Heart right ventricle (tissue), 16 donors: Measurements from ENCODE around the gene BCL2. TPM values are rescaled to one million over a fixed set of nuclear protein-coding genes. Genes with fewer than 3 reads are reported as not detected.

Experiments used
- ATAC-seq, 8 donors: fragments of 200-7000 bp; cut with Tn5 transposase; one replicate each; pipeline ENCODE4 v1.9.1; 2020; ENCODE audit warnings: mild to moderate bottlenecking in 8 of 8, moderate library complexity in 8 of 8, moderate number of reproducible peaks in 1 of 8
- DNase-seq, 2 donors: peaks; one replicate each; pipeline ENCODE4 v3.0.0-alpha.2; 2020
- H3K27ac ChIP-seq, 10 donors: fragments of 200-600 bp; sonication (generic) in 2 of 10; one replicate each; pipeline versions ENCODE4 v1.5.0 to v1.8.0; 2020 to 2022; ENCODE audit warnings: mild to moderate bottlenecking in 3 of 10
- H3K27me3 ChIP-seq, 7 donors: fragments of 200-600 bp; one replicate each; pipeline ENCODE4 v1.8.0; 2021 to 2022; ENCODE audit warnings: mild to moderate bottlenecking in 2 of 7
- H3K36me3 ChIP-seq, 9 donors: fragments of 200-600 bp; sonication (generic) in 1 of 9; one replicate each; pipeline versions ENCODE4 v1.5.0 to v1.8.0; 2020 to 2022; ENCODE audit warnings: mild to moderate bottlenecking in 2 of 9
- H3K4me1 ChIP-seq, 9 donors: fragments of 200-600 bp; sonication (generic) in 1 of 9; one replicate each; pipeline versions ENCODE4 v1.5.0 to v1.8.0; 2020 to 2022; ENCODE audit warnings: mild to moderate bottlenecking in 4 of 9
- H3K4me3 ChIP-seq, 10 donors: fragments of 200-600 bp; sonication (generic) in 2 of 10; one replicate each; pipeline versions ENCODE4 v1.5.0 to v1.8.0; 2020 to 2022; ENCODE audit warnings: mild to moderate bottlenecking in 7 of 10, moderate library complexity in 2 of 10
- H3K9me3 ChIP-seq, 11 donors: fragments of 200-600 bp in 10 of 11; sonication (generic) in 2 of 11; one replicate each; pipeline versions ENCODE4 v1.5.0 to v1.8.0; 2013 to 2022; ENCODE audit warnings: mild to moderate bottlenecking in 2 of 11, control low read depth in 1 of 11, moderate library complexity in 1 of 11
- WGBS, 2 donors: extraction: QIAGEN DNeasy Blood & Tissue Kit; methylation state at CpG; one replicate each; pipeline ENCODE4 v1.1.7; 2013; ENCODE audit warnings: inconsistent platforms in 1 of 2; 5-methylcytosine and 5-hydroxymethylcytosine counted together
- intact Hi-C, 10 donors: fragments of 100-400 bp; cut with DNase I; formaldehyde crosslinking; loops; one replicate each; pipeline versions ENCODE4 v1.11.1 to v1.14.2; 2022
- polyA plus RNA-seq, 2 donors: library from polyadenylated mRNA; stranded (reverse); fragments of 200-250 nt; gene quantifications; one replicate each; pipeline ENCODE4 v1.2.3, GENCODE V29; 2013
- total RNA-seq, 10 donors: library from RNA; stranded (reverse); fragmentation: NEBNext Ultra II Directional in 3 of 10; extraction: Animal tissue kit (Norgen Biotek cat#: 25700) in 3 of 10; gene quantifications; one replicate each; pipeline versions ENCODE4 v1.2.1 to v1.2.4, GENCODE V29; 2021 to 2023
- TF ChIP-seq, protein P1 (sequence below), 9 donors: fragments of 200-600 bp; sonication (generic) in 2 of 9; IDR thresholded peaks; one replicate each; pipeline versions ENCODE4 v1.5.0 to v1.8.0; 2021 to 2022; ENCODE audit warnings: antibody characterized with exemption in 9 of 9, mild to moderate bottlenecking in 5 of 9, moderate library complexity in 1 of 9
- donor health status: Arrhythmogenic right ventricular cardiomyopathy.
- donor health status: ischemic (EF 13 %, LVEDD 7.1; RV severe dilation, severe dysfunction).
- donor health status: healthy with polysubstance abuse.
- donor health status: DM: no; HTN: yes; CAD: no.
- donor health status: DM: no; HTN: no; CAD: no.
- donor health status: ischemic (EF 25% LVEDD 6.9; RV normal size, moderate dysfunction).
- donor health status: ischemic (EF 25% LVEDD 5.7; RV mildly dilated, moderate dysfunction).
- donor health status: healthy.
- donor health status: DM: yes; HTN: yes; CAD: no.
- donor health status: Ischemic cardiomyopathy.
- donor health status: ischemic (EF 35%, LVEDD 5.7; RV mildly dilated, moderate dysfunction).
- donor health status: nonischemic (EF 11% LVEDD 7.7; RV severe dilation, severe dysfunction).
- donor health status: DM: yes; HTN: yes; CAD: no.
- donor health status: PGD.
- donor health status: ischemic (EF 29% LVEDD 5.4; RV normal size, mild dysfunction).
- donor health status: nonischemic (EF 23%, LVEDD 6.1; RV moderate dilation, normal function).

Gene BCL2
- total and polyA plus RNA-seq, 12 donors: 1.5 to 23.1 (median 9.6) TPM

DNA sequence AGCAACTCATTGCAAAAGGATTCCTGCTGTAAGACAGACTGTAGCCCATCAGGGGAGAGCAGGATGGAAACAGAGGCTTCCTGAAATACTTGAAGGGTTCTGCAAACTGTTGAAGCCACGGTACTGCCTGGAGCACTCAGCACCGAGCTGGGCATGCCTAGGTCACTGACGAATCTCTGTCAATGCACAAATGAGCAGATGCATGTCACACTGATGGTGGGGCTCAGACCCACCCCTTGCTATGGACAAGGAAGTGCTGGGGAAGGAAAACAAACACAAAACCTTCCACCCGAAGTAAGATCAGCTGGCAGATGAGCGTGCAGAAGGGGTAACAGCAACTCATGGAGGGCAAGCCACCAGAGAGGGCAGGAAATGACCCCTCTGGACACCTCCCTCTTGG lies 136.7 kb downstream of the BCL2 start:
- Histone ChIP-seq H3K36me3 (no peaks in the 10 kb centered on the region), H3K27me3 (no peaks in the 10 kb centered on the region), H3K4me1 (peaks cover 4 to 93% (median 39%) of the 10 kb centered on the region in 9 donors), H3K9me3 (no peaks in the 10 kb centered on the region), H3K27ac (no peak overlapping the region), H3K4me3 (no peak overlapping the region)
- DNase-seq (no peak), ATAC-seq (peak in 1 of 8 donors; percentile 5)
- intact Hi-C loops: loop anchor here in 1 of 10 donors (10.0 kb wide), 1 partner anchor 58 kb away; no protein-coding TSS in a partner anchor
- TF ChIP-seq, protein P1, sequence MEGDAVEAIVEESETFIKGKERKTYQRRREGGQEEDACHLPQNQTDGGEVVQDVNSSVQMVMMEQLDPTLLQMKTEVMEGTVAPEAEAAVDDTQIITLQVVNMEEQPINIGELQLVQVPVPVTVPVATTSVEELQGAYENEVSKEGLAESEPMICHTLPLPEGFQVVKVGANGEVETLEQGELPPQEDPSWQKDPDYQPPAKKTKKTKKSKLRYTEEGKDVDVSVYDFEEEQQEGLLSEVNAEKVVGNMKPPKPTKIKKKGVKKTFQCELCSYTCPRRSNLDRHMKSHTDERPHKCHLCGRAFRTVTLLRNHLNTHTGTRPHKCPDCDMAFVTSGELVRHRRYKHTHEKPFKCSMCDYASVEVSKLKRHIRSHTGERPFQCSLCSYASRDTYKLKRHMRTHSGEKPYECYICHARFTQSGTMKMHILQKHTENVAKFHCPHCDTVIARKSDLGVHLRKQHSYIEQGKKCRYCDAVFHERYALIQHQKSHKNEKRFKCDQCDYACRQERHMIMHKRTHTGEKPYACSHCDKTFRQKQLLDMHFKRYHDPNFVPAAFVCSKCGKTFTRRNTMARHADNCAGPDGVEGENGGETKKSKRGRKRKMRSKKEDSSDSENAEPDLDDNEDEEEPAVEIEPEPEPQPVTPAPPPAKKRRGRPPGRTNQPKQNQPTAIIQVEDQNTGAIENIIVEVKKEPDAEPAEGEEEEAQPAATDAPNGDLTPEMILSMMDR (IDR thresholded peaks at IDR 0.05): no peak
- 65 to 71% methylated on average over 5 of the region's 5 CpGs for WGBS, 2 donors

DNA sequence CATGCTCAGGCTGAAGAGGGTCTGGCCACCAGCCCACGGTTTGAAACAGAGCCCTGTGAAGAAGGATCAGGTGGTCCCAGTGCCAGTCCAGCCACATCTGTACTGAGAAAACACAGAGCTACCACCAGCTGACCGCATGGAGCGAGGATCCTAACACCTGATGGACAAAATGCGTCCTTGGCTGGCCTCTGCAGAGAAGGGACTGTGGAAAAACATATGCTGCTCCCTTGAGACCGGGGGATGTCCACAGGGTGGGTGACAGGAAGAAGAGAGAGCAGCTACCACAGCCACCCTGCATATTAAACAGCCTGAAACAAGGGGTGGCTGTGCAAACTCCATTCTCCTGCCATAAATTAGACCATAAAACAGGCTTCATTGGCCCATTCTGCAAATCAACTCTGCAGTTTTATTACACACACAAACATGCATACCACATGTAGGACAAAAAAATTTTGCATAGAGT lies 137.2 kb downstream of the BCL2 start:
- 55 to 60% methylated on average over 5 of the region's 5 CpGs for WGBS, 2 donors
- H3K4me1 ChIP-seq: peaks cover 4 to 93% (median 34%) of the 10 kb centered on the region in 9 donors
- no peaks in the 10 kb centered on the region for H3K27me3 ChIP-seq
- no peaks in the 10 kb centered on the region for H3K36me3 ChIP-seq
- intact Hi-C loops: loop anchor here in 1 of 10 donors (10.0 kb wide), 1 partner anchor 58 kb away; no protein-coding TSS in a partner anchor
- H3K4me3 ChIP-seq: no peak overlapping the region
- TF ChIP-seq, protein P1 (IDR thresholded peaks at IDR 0.05): no peak
- peak in 4 of 8 donors; percentile 15 to 46 (median 38) for ATAC-seq
- no peaks in the 10 kb centered on the region for H3K9me3 ChIP-seq
- H3K27ac ChIP-seq: no peak overlapping the region
- peak in 1 of 2 donors; percentile 40 for DNase-seq

DNA sequence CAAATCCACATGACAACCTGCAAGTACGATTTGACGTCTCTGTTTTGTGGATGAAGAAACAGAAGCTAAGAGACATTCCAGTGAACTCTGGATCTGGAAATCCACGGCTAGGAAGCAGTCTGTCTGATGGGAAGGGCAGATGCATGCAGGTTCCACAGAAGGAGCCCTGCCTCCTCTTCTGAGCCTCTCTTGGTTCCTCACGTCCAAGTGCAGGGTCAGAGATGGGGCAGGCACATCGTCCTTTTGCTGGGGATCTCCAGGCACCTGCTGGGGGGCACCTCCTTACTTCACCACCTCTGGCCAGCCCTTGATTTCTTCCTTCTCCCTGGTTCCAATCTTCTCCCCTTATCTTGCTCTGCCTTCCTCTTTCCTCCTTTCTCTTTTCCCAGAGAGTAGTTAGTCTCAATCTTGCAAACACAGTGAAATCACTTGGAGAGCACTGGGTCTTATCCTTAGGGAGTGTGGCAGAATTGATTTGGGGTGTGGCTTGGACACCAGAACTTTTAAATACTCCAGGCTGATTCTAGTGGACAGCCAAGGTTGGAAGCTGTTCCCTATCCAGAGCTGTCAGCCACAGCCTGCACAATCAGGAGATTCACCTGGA lies 137.8 kb downstream of the BCL2 start:
- no peaks in the 10 kb centered on the region for H3K27me3 ChIP-seq
- ATAC-seq: peak in 1 of 8 donors; percentile 10
- WGBS, 2 donors: 50 to 60% methylated on average over 5 of the region's 5 CpGs
- TF ChIP-seq, protein P1 (IDR thresholded peaks at IDR 0.05): no peak
- no peaks in the 10 kb centered on the region for H3K9me3 ChIP-seq
- intact Hi-C loops: loop anchor here in 1 of 10 donors (10.0 kb wide), 1 partner anchor 57 kb away; no protein-coding TSS in a partner anchor
- no peak overlapping the region for H3K27ac ChIP-seq
- DNase-seq: no peak
- peaks cover 4 to 91% (median 31%) of the 10 kb centered on the region in 9 donors for H3K4me1 ChIP-seq
- no peaks in the 10 kb centered on the region for H3K36me3 ChIP-seq
- H3K4me3 ChIP-seq: no peak overlapping the region

DNA sequence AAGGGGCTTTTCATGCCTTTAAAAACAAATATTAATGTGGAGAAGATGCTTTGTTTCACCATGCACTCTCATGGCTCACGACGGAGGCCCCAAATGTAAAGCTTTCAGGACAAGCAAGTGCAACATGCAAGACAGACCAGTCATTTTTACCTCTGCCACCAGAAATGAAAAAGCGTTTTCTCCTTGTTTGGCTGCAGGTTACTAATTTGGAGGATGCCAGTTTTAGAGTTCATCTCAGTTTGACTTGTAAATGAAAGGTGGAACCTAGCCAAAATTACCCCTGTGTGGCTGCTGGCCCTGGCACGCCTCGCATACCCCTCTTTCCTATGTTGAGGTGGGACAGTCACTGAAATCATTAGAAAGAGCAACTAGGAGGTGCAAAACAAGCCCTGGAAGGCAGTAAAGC lies 138.6 kb downstream of the BCL2 start:
- ATAC-seq (no peak), DNase-seq (no peak)
- TF ChIP-seq, protein P1 (IDR thresholded peaks at IDR 0.05): no peak
- Histone ChIP-seq H3K27ac (no peak overlapping the region), H3K27me3 (no peaks in the 10 kb centered on the region), H3K4me3 (no peak overlapping the region), H3K9me3 (no peaks in the 10 kb centered on the region), H3K36me3 (no peaks in the 10 kb centered on the region), H3K4me1 (peaks cover 4 to 85% (median 28%) of the 10 kb centered on the region in 9 donors)
- intact Hi-C loops: loop anchor here in 1 of 10 donors (10.0 kb wide), 1 partner anchor 56 kb away; no protein-coding TSS in a partner anchor
- 95 to 96% methylated on average over 5 of the region's 5 CpGs for WGBS, 2 donors
